HG02840 (cell line): ENCODE measurements around the gene GPR37.

ENCODE experiments used
- ATAC-seq: cut with Tn5 transposase; IDR thresholded peaks from one replicate; pipeline ENCODE4 v1.9.1; 2021; ENCODE audit warnings: mild to moderate bottlenecking, moderate library complexity, moderate number of reproducible peaks; ENCODE audit not compliant: unreplicated experiment, low FRiP score

Gene GPR37, protein sequence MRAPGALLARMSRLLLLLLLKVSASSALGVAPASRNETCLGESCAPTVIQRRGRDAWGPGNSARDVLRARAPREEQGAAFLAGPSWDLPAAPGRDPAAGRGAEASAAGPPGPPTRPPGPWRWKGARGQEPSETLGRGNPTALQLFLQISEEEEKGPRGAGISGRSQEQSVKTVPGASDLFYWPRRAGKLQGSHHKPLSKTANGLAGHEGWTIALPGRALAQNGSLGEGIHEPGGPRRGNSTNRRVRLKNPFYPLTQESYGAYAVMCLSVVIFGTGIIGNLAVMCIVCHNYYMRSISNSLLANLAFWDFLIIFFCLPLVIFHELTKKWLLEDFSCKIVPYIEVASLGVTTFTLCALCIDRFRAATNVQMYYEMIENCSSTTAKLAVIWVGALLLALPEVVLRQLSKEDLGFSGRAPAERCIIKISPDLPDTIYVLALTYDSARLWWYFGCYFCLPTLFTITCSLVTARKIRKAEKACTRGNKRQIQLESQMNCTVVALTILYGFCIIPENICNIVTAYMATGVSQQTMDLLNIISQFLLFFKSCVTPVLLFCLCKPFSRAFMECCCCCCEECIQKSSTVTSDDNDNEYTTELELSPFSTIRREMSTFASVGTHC

GRCh38 chr7:124765401-124766352, at the start of gene GPR37:
Gene GPR37 (minus strand): TSS chr7:124765792. CDS start chr7:124764976, 816 bp downstream.
- ATAC-seq = peak; percentile 60

- ATAC-seq = no peak
Observed at GRCh38 chr7:124813994-124814798, 48.6 kb upstream of the GPR37 start.

GRCh38 chr7:124812764-124813163, 47.2 kb upstream of the GPR37 start:
- no peak for ATAC-seq

GRCh38 chr7:124811341-124811740, 45.7 kb upstream of the GPR37 start:
- no peak for ATAC-seq

- ATAC-seq = no peak
Observed at GRCh38 chr7:124810605-124811004, 45.0 kb upstream of the GPR37 start.

- no peak for ATAC-seq
Observed at GRCh38 chr7:124808206-124808605, 42.6 kb upstream of the GPR37 start.

DNA sequence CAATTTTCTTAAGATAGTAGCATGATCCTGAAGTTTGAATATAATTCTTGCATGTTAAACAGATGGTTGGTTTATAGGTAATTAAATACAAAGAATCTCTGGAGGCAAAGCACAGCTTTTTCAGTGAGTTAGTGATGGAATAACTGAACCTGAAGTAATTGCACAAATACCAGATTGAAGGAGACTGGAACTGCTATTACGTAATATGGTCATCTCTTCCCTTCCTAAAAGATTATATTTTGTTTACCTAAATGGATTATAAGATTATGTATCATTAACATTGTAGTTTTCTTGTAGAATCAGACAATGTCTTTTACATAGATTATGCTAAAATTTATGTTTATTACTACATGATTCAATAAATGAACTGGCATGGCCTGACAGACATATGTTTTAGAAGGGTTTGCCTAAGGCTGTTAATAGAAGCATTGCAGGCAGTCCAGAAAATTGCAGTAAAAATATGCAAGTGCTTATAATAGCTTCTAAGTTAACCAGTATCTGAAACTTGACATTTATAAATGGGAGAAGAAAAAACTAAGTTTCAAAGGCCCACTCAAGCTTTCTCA, 35.8 kb upstream of the GPR37 start:
- no peak for ATAC-seq

DNA sequence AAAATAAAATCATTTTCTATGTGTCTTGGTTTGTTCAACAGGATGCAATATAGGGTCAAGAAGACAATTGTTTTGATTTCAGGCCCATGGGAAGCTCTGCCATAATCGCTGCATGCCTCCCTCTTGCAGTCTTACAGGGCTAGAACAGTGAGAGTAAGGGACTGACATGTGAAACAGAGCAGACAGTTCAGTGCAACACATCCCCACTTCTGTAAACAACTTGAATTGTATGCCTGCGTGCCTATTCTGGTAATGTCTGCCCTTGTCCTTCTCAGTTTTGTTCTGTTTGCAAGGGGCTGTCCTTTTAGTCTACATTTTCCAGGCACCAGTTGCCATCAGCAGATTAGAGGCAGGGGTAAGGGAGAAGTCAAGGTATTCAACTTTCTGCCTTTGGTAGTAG, 34.8 kb upstream of the GPR37 start:
- no peak for ATAC-seq

GRCh38 chr7:124799448-124799847, 33.9 kb upstream of the GPR37 start:
- ATAC-seq = no peak

DNA sequence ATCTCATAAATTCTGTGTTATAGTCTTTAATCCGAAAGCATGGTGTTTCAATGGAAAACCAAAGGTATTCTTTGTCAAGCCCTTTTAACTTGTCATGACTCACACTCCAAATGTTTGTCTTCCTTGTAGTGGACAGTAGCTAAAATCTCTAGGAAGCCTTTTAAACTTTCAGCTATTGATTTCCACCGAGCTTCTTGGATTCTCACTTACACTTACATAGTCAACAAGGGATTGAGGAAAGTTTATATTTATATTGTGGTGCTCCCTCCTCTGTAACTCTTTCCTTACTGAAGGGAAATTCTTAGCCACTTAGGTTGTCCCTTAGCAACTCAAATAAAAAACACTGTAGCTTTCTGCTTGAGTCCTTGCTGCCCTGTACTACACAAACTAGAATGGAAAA, 31.2 kb upstream of the GPR37 start:
- ATAC-seq = no peak

DNA sequence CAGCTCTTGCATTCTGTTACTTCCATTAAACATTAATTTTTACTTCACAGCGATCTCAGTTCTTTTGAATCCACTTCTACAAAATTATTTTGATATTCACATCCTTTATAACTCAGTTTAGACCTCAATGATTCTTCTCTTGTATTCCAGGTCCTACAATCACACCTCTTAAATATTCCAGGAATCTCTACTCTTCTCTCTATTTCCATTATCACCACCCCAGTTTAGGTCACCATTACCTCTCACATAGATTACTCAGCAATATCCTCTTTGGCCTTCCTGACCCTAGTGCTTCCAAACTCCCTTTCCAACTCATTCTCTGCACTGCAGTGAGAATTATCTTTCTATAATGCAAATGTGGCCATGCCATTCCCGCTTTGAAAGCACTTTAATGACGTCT, 27.1 kb upstream of the GPR37 start:
- no peak for ATAC-seq

DNA sequence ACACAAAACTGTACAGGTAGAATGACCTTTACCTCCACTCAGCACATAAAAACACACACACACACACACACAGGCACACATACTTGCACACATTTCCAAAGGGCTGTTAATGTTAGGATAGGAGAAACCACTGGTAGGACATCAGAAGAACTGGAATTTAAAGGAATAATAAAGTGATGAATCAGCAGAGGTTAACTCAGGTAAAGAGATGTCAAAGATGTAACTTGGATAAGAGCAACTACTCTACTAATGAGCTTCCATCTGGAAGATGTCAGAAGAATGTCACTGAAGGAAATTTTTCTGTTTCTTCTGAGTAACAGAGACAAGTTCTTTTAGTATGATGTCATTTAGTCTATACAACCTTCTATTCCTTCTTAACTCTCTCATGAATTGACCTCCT, 26.4 kb upstream of the GPR37 start:
- ATAC-seq = no peak

GRCh38 chr7:124791426-124791825, 25.8 kb upstream of the GPR37 start:
- ATAC-seq = no peak

GRCh38 chr7:124790645-124791044, 25.1 kb upstream of the GPR37 start:
- no peak for ATAC-seq

DNA sequence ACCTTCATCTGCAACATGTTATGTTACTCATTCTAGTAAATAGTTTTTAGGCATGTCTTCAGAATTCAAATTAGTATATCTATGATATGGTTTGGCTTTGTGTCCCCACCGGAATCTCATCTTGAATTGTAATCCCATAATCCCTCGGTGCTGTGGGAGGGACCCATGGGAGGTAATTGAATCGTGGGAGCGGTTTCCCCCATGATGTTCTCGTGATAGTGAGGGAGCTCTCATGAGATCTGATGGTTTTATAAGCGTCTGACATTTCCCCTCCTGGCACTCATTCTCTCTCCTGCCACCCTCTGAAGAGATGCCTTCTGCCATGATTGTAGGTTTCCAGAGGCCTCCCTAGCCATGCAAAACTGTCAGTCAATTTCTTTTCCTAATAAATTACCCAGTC, 20.4 kb upstream of the GPR37 start:
- ATAC-seq = no peak

GRCh38 chr7:124784879-124785818, 19.6 kb upstream of the GPR37 start:
- ATAC-seq = peak; percentile 68

DNA sequence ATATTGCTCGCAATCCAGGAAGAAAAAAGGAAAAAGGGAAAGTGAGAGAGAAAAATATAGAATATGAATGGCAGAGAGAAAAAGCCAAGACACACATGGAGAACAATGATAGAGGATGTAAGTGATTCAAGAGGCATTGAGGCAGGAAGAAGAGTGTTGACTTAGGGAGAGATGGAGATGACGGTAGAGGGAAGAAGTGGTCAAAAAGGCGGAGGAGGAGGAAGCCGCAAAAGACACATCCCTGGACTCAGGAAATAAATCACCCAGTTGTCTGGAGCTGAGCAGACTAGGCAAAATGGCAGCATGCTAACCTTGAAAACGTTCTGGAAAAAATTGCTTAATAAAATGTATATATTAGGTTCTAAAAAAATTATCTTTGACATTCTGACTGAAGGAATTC, 17.7 kb upstream of the GPR37 start:
- ATAC-seq = no peak

DNA sequence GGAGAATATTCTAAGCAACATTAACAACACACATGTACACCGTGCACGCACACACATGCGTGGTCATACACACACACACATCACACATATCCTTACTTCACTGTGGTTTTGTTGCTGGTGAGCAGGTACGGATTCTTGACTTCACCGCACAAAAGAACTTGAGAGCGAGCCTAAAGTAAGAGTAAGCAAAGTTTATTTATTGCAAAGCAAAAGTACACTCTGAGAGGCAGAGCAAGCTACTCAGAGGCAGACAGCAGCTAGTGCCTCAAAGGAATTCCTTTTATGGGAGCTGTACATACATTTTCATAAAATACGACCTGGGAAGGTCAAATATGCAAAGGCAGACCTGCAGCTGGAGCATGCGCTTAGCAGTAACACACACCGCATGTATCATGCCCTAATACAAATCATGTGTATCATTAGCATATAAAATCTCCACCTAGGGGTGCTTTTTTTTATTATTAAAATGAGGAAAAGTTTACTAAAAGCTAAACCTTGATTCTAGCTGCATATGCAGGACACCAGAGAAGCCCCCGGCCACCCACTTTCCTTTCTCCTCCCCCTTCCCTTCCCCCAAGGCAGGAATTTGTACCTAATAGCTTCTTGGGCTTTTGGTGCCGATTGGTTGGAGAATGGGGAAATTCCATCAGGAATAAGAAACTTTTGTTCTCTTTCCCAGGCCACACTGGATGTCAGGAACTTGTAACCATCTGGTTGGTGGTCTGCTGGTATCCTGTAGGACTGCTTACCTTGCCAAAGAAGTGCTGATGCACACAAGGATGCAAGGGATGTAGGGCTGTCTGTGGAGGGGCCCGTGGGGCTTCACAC, 16.5 kb upstream of the GPR37 start:
- ATAC-seq = no peak
